ENCODE results near the gene ESM1. TPM values are rescaled to one million over a fixed set of nuclear protein-coding genes. Genes with fewer than 3 reads are reported as not detected.

Gene ESM1
- total RNA-seq, 1 experiment from 2014 or later = not detected

DNA sequence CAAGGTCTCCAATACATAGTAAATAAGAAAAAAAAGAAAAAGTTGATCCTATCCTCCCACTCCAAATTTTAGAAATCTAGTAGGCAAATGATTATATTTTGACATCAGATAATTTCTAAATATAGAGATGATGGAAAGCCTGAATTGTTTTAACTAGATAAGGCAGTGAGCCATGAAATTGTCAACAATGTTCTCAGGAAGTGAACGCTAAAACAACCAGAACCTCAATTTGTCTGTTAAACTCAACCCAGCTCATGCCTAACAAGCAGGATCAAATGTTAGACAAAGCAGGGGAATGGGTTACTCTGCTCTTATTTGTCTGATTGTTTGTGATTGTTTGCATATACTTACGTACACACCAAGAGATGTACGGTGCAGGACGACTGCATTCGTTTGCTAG lies 49.2 kb downstream of the ESM1 start:
- no peak for DNase-seq
- Mint-ChIP-seq H3K4me1 (ENCODE audit: low read depth, unreplicated experiment) (no peaks in the 10 kb centered on the region), H3K27me3 (ENCODE audit: insufficient read depth, unreplicated experiment) (peaks cover 18% of the 10 kb centered on the region), H3K36me3 (ENCODE audit: insufficient read depth, unreplicated experiment) (no peaks in the 10 kb centered on the region), H3K27ac (ENCODE audit: unreplicated experiment) (no peak overlapping the region), H3K9me3 (ENCODE audit: unreplicated experiment) (no peaks in the 10 kb centered on the region), H3K4me3 (ENCODE audit: unreplicated experiment) (no peak overlapping the region)
- H3K27me3 ChIP-seq (replicated peaks; ENCODE audit: control insufficient read depth, insufficient read depth, low read length) = no peaks in the 10 kb centered on the region; the same call in 1 of the 2 replicates
- ChIA-PET CTCF (no interaction called here), POLR2A (no interaction called here)
- TF ChIP-seq, protein P1, sequence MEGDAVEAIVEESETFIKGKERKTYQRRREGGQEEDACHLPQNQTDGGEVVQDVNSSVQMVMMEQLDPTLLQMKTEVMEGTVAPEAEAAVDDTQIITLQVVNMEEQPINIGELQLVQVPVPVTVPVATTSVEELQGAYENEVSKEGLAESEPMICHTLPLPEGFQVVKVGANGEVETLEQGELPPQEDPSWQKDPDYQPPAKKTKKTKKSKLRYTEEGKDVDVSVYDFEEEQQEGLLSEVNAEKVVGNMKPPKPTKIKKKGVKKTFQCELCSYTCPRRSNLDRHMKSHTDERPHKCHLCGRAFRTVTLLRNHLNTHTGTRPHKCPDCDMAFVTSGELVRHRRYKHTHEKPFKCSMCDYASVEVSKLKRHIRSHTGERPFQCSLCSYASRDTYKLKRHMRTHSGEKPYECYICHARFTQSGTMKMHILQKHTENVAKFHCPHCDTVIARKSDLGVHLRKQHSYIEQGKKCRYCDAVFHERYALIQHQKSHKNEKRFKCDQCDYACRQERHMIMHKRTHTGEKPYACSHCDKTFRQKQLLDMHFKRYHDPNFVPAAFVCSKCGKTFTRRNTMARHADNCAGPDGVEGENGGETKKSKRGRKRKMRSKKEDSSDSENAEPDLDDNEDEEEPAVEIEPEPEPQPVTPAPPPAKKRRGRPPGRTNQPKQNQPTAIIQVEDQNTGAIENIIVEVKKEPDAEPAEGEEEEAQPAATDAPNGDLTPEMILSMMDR (IDR thresholded peaks at IDR 0.05; ENCODE audit: insufficient read depth in 1 of 2, low read depth in 1 of 2, low read length in 1 of 2, severe bottlenecking in 1 of 2, unreplicated experiment in 1 of 2) = no peak
- no TSS peak for BruUV-seq (replicated peaks)
- H3K9me3 ChIP-seq = no peaks in the 10 kb centered on the region
- H3K36me3 ChIP-seq (ENCODE audit: control insufficient read depth, insufficient read depth, low read length) = no peaks in the 10 kb centered on the region
- no peak overlapping the region for H3K4me3 ChIP-seq (ENCODE audit: low read depth, low read length)
- H3K4me1 ChIP-seq = no peaks in the 10 kb centered on the region
- intact Hi-C loops (cut with micrococcal nuclease; ENCODE audit: unreplicated experiment) = no loop called here

DNA sequence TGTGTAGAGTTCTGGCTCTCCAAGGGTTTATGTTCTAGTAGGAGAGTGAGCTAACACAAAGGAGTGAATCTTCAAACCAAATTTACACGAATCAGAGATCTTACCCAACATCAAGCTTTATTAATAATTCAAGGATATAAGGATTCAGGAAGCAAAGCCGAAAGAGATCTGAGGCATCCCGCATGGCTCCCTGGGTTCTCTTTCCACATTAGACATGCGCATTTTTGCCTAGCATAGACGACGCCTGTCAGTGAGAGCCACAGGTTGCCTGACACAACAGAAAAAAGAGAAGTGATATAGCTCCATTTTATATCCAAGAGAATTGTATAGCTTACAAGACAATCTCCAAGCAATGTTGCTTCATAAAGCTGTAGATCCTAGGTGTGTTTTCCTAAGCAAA lies 52.6 kb downstream of the ESM1 start:
- POLR2A ChIA-PET = no interaction called here
- Mint-ChIP-seq H3K9me3 (ENCODE audit: unreplicated experiment) (no peaks in the 10 kb centered on the region), H3K4me3 (ENCODE audit: unreplicated experiment) (no peak overlapping the region), H3K36me3 (ENCODE audit: insufficient read depth, unreplicated experiment) (no peaks in the 10 kb centered on the region), H3K27me3 (ENCODE audit: insufficient read depth, unreplicated experiment) (peaks cover 15% of the 10 kb centered on the region), H3K27ac (ENCODE audit: unreplicated experiment) (no peak overlapping the region), H3K4me1 (ENCODE audit: low read depth, unreplicated experiment) (no peaks in the 10 kb centered on the region)
- DNase-seq = no peak
- intact Hi-C loops (cut with micrococcal nuclease; ENCODE audit: unreplicated experiment) = no loop called here
- H3K9me3 ChIP-seq = no peaks in the 10 kb centered on the region
- H3K4me1 ChIP-seq = no peaks in the 10 kb centered on the region
- H3K27me3 ChIP-seq (replicated peaks; ENCODE audit: control insufficient read depth, insufficient read depth, low read length) = no peaks in the 10 kb centered on the region; the same call in 1 of the 2 replicates
- H3K36me3 ChIP-seq (ENCODE audit: control insufficient read depth, insufficient read depth, low read length) = no peaks in the 10 kb centered on the region
- BruUV-seq (replicated peaks) = no TSS peak
- TF ChIP-seq, protein P1 (IDR thresholded peaks at IDR 0.05; ENCODE audit: insufficient read depth in 1 of 2, low read depth in 1 of 2, low read length in 1 of 2, severe bottlenecking in 1 of 2, unreplicated experiment in 1 of 2) = no peak
- CTCF ChIA-PET = no interaction called here
- H3K4me3 ChIP-seq (ENCODE audit: low read depth, low read length) = no peak overlapping the region

DNA sequence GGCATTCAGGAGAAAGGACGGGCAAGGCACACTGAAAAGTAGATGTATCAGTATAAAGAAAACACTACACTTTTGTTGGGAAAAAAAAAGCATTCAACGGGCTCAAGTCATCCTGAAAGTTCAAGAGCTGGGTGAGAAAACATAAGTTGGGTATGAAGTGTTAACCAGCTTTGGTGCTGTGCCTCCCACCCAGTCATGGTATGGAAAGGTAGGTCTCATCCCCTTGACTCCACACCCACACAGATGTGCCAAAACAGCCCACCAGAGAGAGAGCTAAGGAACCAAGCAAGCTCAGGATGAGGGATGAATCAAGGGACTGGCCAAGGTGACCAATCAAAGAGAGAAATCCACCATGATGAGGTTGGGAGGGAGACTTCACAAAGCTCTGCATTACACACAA lies 54.7 kb downstream of the ESM1 start:
- H3K4me3 Mint-ChIP-seq (ENCODE audit: unreplicated experiment) = no peak overlapping the region
- H3K36me3 ChIP-seq (ENCODE audit: control insufficient read depth, insufficient read depth, low read length) = no peaks in the 10 kb centered on the region
- H3K4me3 ChIP-seq (ENCODE audit: low read depth, low read length) = no peak overlapping the region
- H3K36me3 Mint-ChIP-seq (ENCODE audit: insufficient read depth, unreplicated experiment) = no peaks in the 10 kb centered on the region
- H3K4me1 ChIP-seq = no peaks in the 10 kb centered on the region
- H3K4me1 Mint-ChIP-seq (ENCODE audit: low read depth, unreplicated experiment) = no peaks in the 10 kb centered on the region
- peaks cover 13% of the 10 kb centered on the region for H3K27me3 Mint-ChIP-seq (ENCODE audit: insufficient read depth, unreplicated experiment)
- no TSS peak for BruUV-seq (replicated peaks)
- no peak overlapping the region for H3K27ac Mint-ChIP-seq (ENCODE audit: unreplicated experiment)
- CTCF ChIA-PET = interaction anchor here (0.6 to 0.8 kb wide), 2 partner anchors 14 to 21 kb away, joined by 3 to 4 read pairs; no protein-coding TSS in a partner anchor
- TF ChIP-seq, protein P1 (IDR thresholded peaks at IDR 0.05; ENCODE audit: insufficient read depth in 1 of 2, low read depth in 1 of 2, low read length in 1 of 2, severe bottlenecking in 1 of 2, unreplicated experiment in 1 of 2) = no peak
- intact Hi-C loops (cut with micrococcal nuclease; ENCODE audit: unreplicated experiment) = no loop called here
- no peaks in the 10 kb centered on the region; the same call in 1 of the 2 replicates for H3K27me3 ChIP-seq (replicated peaks; ENCODE audit: control insufficient read depth, insufficient read depth, low read length)
- DNase-seq = no peak
- POLR2A ChIA-PET = no interaction called here
- no peaks in the 10 kb centered on the region for H3K9me3 ChIP-seq
- no peaks in the 10 kb centered on the region for H3K9me3 Mint-ChIP-seq (ENCODE audit: unreplicated experiment)

Other genes with a start within 250 kb of the ESM1 start
- gene GZMK, start 38.7 kb upstream of the ESM1 start, total RNA-seq (2022) = not detected in 2 replicates
- not detected in 2 replicates for gene GZMA, start 117.1 kb upstream of the ESM1 start, total RNA-seq (2022)
- 18.8 and 18.9 TPM in 2 replicates for gene GPX8, start 174.6 kb upstream of the ESM1 start, total RNA-seq (2022)
- gene CDC20B, start 187.6 kb upstream of the ESM1 start, total RNA-seq (2022) = not detected in 2 replicates
- 1.9 and 2.0 TPM in 2 replicates for gene MCIDAS, start 241.7 kb upstream of the ESM1 start, total RNA-seq (2022)
- 3.1 and 3.9 TPM in 2 replicates for gene CCNO, start 248.0 kb upstream of the ESM1 start, total RNA-seq (2022)